Stimulated activated CD4-positive, alpha-beta T cell treated with anti-CD3 and anti-CD28 coated beads, TNF-alpha, amount 100 ng/mL, for 48 hours (primary cell): ENCODE measurements around the gene GRK3.

Experiments
- DNase-seq, 3 donors: peaks; one replicate each; pipeline ENCODE4 v3.0.0-alpha.2; 2020; ENCODE audit warnings: low read depth in 3 of 3

Gene GRK3

DNA sequence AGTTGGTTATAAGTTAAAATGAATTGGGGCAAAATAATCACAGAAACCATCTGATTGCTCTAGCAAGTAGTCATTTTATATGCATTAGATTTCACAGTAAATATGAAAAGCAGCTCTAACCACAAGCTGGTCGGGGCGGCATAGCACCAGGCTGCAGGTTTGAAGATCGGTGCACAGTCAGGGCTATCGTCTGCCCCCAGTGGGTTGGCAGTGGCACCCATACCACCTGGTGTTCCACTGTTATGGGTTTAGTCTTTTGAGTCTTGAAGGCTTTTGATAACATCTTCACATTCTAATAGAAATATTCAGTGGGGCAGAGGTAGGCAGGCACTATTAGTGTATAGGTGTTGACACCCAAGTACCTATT is 62.1 kb downstream of the GRK3 start:
- no peak for DNase-seq

DNA sequence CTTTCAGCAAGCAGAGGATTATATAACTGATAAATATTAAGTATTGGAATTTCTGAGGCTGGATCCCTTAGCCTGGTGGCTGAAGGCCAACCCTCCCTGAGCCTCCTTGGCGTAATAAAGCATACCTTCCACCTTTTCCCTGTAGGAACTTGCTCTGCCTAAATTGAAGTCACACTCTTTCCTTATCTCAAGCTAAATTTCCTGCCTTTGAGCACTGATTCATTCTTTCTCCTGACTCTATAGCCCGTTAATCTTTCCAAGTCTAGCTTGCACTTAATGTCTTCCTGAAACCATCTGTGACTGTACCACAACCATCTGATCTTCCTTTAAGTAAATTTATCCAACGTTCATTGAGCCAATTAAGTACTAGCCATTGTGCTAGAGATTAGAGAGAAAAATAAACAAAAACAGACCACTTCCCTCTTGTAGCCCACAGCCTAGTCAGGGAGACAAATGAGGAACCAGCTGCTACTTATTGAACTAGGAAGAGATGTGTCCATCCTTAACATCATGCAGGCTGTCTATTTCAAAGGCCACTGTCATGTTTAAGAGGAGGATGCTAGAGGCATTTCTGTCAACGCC is 62.9 kb downstream of the GRK3 start:
- DNase-seq = no peak

DNA sequence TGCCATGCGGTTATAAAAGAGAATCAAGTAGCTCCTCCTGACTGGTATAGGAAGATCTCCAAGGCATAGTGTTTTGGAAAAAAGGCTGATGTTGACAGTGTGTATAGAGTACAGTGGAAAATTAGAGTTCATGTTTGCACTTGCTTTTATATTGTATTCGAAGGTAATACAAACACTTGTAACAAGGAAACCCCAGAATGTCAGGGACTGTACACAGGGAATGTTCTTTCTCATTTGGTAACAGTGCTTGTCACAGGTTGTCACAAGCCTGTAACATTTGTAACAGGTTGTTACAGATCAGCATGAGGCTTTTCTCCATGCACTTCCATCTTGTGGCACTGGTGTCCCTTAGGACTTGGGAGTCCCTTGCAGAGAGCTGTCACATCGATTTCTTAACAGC is 64.0 kb downstream of the GRK3 start:
- no peak for DNase-seq

DNA sequence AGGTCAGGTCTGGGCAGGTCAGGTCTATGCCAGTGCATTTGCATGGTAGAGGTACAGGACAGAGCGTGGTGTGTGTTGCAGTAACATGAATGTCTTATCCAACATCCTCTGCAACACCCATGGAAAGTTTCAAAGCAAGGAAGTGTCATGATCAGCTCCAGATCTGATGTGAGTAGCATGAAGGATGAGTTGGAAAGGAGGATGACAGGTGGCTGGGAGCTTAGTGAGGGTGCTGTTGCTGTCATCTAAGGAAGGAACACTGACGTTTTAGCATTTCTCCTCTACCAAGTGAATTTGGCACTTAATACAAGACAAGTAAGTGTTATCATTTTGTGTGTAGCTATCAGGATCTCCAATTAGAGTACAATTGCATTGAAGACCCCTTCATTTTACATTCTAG is 65.1 kb downstream of the GRK3 start:
- DNase-seq = no peak

DNA sequence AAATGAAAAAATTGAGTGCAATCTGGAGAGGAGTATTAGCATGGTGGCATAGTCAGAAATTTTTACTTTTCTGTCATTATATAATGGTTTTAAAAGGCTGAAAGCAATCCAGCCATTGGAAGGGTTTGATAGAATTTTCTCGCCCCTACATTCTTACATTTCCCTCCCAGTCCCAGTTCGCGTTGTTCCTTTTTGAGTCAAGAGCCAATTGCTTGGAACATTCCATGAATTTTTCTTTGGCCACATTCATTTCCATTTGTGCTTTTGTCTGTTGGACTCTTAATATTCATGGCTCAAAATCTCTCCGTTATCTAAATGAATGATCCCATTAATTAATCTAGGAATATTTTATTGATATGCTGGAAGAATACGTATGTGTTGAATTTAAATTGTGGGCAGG is 66.0 kb downstream of the GRK3 start:
- no peak for DNase-seq

DNA sequence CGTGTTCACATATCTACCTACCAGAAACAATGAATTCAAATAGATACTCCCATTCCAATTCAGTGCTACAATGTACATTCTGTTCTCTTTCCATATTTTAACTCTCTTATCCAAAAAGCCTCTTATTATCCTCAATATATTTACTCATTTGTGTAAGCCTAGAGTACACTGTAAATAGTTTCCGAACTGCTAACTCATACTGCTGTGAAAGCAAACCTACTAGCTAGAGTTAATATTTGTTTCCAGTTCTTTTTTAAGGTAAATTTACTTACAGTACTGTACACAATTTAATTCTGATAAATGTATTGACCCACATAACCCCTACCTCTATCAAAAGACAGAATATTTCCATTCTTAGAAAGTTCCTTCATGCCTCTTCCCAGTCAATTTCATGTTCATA is 71.8 kb downstream of the GRK3 start:
- no peak for DNase-seq

DNA sequence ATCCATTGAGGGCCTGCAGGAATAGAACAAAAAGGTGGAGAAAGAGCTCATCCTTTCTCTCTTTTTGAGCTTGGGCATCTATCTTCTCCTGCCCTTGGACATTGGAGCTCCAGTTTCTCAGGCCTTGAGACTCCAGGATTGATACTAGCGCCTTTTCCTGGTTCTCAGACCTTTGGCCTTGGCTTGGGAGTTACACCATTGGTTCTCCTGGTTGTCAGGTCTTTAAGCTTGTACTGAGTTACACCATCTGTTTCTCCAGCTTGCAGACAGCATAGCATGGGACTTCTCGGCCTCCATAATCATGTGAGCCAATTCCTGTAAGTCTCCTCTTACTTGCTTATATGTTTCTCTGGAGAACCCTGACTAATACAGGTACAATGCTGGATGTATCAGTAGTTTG is 72.6 kb downstream of the GRK3 start:
- no peak for DNase-seq

DNA sequence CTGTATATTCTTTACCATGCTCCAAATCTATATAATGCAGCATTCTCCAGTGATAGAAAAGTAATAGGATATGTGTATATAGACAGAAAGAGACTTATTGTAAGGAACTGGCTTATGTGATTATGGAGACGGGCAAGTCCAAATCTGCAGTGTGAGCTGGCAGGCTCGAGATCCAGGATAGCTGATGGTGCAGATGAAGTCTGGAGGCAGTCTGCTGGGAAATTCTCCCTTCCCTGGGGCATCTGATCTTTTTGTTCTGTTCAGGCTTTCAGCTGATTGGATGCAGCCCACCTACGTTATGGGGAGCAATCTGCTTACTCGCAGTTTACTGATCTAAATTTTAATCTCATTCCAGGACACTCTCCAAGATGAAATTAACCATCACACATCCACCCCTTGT is 73.2 kb downstream of the GRK3 start:
- DNase-seq = no peak

DNA sequence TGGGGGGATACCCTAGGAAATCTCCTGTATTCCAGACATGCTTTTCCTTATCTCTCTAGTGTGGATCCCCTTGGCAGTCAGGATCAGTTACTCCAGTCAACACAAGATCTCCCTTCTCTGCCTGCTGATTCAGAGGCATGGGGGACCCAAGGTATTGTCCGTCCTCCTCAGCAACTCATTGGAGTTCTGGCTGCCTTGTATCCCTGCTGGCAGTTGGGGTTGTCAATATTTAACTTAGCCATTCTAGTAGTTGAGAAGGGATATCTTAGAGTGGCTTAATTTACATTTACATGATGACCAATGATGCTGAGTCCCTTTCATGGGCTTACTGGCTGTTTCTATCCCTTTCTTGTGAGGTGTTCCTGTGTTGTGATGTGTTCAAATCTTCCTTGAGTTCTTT is 74.2 kb downstream of the GRK3 start:
- no peak for DNase-seq

DNA sequence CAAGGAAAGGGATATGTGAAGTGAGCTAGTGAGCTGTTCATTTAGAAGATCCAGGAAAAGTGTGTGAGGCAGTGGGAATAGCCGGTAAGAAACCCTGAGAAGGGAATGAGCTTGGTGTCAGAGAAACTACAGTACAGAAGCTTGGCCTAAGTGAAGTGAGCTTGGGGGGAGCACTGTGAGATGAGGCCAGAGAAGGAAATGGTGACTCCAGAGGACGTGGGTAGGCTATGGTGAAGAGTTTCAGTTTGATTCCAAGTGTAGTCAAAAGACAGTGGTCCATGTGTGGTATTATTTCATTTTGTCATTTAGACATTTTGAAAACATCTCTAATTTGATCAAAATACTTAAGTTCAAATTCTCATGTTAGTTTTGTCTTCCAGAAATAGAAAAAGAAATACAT is 77.2 kb downstream of the GRK3 start:
- no peak for DNase-seq

DNA sequence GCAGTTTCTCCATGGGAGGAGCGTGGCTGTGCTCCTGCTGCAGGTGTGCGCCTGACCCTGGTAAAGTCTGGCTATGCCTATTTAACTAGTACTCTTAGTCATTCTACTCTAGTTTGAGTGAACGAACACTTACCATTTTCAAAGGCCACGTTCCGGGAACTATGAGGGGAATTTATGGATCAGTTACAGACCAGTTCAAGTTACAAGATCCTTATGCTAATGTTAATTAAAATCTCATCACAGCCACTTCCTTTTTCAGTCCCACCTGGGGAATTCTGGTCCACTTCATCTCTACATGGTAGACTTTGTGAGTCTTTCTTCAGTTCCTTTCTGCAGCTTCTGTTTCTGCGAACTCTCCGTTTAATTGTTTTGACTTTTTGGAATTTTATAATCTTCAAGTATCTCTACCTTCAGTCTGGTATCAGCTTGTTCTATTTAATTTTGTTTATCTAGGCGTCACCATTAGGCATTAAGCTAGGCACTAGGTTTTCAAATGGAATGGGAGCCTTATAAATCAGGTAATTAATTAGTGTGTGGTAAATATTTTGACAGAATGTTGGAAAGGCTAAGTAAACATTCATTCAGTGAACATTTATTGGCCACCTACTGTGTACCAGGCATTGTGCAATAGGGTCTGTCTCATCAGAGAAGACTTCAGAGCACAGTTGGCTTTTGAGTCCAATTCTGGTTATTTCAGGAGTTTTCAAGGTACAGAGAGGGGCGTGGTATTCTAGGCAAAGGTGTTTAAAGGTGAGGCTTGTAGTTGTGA is 78.9 kb downstream of the GRK3 start:
- DNase-seq = no peak

DNA sequence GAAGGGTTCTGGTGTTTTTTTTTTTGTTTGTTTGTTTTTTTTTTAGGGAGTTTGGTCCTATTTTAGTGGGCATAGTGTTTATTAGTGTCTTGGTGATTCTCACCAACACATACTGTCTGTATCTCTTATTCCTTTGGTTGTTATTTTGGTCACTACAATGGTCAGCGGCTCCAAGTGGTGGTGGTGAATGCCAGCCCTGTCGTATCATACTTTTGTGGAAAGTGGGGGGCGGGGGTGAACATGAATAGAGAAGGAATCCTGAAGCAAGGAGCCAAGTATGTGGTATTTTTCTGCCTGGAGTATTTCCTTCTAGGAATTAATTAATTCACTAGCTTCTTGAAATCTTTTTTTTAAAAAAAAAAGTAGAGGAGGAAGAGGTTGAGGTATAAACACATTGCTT is 79.6 kb downstream of the GRK3 start:
- no peak for DNase-seq

DNA sequence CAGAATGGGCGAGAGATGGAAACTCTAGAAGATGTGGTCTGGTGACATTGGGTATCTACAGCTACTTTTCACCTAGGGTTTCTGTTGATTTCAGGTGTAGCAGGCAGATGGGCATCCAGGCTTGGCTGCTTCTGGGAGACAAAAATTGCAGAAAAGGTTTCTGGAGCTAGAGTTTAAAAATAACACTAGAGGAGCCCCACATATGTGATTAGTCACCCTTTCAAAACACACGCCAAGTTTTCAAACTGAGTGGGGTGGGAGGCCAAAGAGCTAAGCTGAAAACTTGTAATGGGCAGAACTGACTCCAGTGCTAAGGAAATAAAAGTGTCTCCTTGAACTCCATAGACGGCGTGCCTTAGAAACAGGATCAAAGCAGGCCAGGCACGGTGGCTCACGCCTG is 80.8 kb downstream of the GRK3 start:
- DNase-seq = no peak

DNA sequence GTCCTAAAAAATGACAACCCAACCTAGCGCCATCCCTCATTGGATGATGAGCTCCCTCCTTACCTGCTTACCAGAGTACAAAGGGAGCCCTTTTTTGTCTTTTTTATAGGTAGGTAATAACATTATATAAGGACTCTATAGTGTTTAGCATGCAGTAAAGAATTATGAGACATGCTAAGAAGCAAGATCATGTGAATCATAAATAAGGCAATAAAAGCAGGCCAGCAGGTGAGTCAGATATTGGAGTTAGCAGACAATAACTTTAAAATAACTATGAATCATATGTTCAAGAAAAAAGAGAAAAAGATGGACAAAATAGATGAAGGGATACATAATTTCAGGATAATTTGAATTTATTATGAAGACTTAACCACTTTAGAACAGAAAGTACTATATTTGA is 81.5 kb downstream of the GRK3 start:
- no peak for DNase-seq

DNA sequence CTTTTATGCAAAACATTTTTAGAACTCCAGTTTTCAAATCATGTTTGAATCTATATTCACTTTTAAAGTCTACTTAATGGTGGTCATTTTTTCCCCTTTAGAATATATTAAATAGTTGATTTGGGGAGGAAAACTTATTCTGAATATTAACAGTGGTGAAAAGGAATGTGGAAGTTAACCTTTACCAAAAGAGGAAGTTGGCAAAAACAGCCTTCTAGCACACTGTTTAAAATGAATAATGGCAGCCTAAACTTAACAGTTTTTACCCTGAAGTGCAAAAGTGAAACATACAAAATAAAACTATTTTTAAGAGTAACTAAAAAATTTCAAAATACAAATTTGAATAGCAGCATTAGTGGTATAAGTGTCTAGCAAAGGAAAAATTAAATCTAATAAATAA is 86.4 kb downstream of the GRK3 start:
- no peak for DNase-seq

DNA sequence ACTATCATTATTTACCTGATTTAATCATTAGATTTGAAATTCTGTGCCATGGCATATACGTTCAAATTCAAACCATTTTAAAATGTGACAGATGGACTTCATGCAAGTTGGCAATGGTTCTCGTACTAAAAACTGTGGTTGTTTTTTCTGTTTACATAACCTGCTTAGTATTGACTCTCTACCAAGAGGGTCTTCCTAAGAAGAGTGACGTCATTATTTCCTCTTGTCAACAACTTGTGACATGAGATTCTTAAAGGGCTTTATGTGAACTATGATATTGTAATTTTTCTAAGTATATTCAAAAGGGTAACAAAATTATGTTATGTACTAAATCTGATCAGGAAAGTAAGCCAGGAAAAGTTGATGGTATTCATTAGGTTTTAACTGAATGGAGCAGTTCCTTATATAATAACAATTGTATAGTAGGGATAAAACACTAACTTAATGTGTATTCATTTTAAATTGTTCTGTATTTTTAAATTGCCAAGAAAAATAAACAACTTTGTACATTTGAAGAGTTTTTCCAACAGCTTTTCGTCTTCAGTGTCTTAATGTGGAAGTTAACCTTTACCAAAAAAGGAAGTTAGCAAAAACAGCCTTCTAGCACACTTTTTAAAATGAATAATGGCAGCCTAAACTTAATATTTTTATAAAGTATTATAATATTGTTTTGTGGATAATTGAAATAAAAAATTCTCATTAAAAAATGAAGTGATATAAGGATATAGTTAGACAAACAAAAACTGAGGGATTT is 87.0 kb downstream of the GRK3 start:
- no peak for DNase-seq

DNA sequence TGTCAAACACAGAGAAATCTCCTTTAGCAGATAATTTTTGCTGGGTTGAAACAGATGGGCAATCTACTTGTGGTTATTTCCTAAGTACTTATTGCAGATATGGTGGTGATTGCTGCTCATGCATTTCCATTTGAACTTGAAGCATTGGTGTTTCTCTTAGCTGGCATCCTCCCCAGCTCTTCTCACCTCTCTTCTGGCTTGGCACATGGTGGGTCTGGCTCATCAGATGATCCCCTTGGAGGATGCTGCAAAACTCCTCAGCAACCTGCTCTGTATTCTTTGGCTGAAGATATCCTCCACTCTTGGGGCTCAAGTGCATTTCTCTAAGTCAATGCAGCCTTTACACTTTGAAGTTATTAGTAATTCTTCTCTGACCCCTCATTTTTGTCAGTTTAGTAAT is 90.2 kb downstream of the GRK3 start:
- no peak for DNase-seq

DNA sequence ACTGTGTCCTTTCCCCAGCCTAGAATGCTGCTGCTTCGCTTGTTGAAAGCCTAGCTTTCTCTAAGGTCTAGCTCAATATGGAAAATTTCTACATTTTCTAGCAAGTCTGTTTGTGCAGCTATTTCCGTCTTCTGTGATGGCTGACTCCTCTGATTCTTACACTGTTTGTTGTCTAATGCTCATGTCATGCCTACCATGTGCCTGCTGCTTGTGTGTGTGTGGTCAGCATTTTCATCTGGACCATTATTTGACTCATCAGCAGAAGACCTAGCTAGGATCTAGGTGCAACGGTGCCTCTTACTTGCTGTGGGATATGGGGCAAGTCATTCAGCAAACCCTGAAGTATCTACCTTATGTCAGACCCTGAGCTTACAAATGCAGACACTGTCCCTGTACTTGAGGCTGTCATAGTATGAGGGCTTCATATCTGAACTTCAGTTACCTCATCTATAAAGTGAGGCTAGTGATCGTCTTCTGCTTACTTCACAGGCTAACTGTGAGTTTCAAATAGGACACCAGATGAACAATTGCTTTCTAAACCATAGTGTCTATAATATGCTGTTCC is 91.0 kb downstream of the GRK3 start:
- no peak for DNase-seq

DNA sequence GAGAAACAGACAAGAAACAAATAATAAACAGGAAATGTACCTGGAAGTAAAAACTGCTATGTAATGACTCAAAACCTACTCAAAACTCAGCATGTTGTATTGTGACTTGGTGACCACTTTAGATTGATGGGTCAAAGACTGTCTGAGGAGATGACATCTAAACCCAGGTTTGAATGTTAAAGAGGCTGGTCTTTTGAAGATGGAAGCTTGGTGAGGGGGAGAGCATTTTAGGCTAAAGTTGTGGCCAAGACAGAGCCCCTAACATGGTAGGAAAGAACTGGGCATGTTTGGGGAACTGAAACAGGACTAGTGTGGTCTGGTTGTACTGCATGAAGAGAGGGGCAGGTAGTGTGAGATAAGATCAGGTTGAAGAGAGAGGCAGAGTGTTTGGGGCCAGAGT is 92.2 kb downstream of the GRK3 start:
- no peak for DNase-seq

DNA sequence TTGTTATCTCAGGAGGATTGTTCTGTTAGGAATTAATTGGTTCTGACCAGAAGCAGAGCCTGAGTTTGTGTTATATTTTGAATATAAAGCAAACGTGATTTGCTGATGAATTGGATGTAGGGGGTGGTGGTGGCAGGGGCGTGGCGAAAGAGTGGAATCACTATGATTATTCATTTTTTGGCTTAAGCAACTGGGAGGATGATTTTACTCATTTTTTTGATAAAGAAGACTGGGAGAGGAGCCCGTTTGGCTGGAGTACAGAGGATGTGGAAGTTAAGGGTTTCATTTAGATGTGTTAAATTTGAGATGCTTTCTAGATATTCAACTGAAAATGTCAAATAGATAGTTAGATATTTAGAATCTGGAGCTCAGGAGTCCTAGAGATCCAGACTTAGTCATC is 94.2 kb downstream of the GRK3 start:
- DNase-seq = no peak

DNA sequence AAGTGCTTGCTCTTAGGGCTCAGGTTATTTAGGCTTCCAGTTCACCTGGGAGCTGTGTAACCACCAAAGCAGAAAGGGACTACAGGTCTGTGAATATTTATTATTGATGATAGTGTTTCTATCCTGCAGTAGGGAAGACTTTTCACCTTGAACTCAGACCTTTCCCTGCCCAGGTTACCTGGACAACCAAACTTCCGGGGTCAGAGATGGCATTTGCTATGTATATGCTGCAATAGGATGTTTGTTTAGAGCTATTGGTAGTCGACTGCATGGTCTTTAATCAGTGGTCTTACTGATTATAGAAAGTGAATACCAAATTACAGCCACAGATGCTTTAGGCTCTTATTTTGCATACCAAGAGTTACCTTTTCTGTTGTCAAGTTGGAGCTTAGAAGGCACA is 94.9 kb downstream of the GRK3 start:
- no peak for DNase-seq

DNA sequence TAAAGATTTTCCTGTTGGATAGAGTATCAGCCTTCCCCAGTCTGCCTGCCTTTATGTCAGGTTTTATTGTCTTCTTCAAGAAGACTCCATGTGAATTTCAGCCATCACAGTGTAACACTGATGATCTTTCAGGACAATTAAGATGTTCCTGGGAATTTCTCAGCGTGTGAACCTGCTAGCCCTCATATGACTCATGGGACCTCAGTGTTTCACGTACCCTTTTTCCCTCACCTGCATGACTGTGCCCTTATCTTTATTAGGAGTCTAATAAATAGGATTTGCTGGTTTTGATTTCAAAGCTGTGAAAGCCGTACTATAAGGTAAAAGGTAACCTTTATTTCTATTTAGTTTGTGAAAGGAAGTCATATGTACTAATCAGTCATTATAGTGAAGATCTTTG is 95.9 kb downstream of the GRK3 start:
- DNase-seq = no peak

DNA sequence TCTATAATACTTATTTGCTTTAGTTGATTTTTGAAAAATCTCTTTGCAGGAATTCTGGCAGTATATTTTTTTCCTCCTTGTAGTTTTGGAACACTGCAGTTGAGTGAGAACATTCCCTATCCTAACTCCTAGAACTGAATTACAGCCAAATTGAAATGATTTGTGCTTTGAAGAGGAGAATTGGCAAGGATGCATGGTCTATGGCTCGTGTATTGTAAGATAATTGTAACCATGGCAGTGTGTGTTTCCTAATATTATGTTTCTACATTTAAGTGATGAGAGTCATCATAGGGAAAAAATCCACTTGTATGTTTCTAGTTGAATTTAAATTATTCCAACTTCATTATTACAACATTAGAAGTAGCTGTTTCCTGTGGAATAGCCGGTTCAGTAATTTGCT is 96.6 kb downstream of the GRK3 start:
- no peak for DNase-seq
